Keratinocyte (primary cell): ENCODE measurements around the gene SIRPG. TPM values are rescaled to one million over a fixed set of nuclear protein-coding genes. Genes with fewer than 3 reads are reported as not detected.

Experiments used
- DNase-seq: peaks from one replicate; pipeline ENCODE4 v3.0.0-alpha.2; 2011; ENCODE audit warnings: low read depth, missing footprints, low spot score
- FAIRE-seq: peaks from 2 replicates; lab custom pipeline; 2011; peaks lifted over from hg19 to GRCh38; lab: Jason Lieb, UNC
- H2AFZ ChIP-seq: 2 replicates; pipeline ENCODE4 v1.6.0; 2012; ENCODE audit warnings: low read length, control low read depth, inconsistent platforms; ENCODE audit not compliant: control insufficient read depth
- H3K27ac ChIP-seq: 2 replicates; pipeline ENCODE4 v1.5.1; 2011; ENCODE audit warnings: low read length; ENCODE audit not compliant: control insufficient read depth, insufficient read depth
- H3K27me3 ChIP-seq: 3 replicates; pipeline ENCODE4 v1.6.0; 2011; ENCODE audit warnings: low read length; ENCODE audit not compliant: control insufficient read depth, insufficient read depth; ENCODE audit errors: extremely low read depth
- H3K36me3 ChIP-seq, 2 experiments: 2 replicates in 1 of 2; 3 replicates in 1 of 2; pipeline ENCODE4 v1.5.1; 2011; ENCODE audit warnings: low read length in 2 of 2, mild to moderate bottlenecking in 1 of 2; ENCODE audit not compliant: control insufficient read depth in 2 of 2, insufficient read depth in 2 of 2; ENCODE audit errors: extremely low read depth in 1 of 2
- H3K4me1 ChIP-seq: 3 replicates; pipeline ENCODE4 v1.5.1; 2011; ENCODE audit warnings: low read length; ENCODE audit not compliant: control insufficient read depth, insufficient read depth; ENCODE audit errors: extremely low read depth
- H3K4me2 ChIP-seq: 3 replicates; pipeline ENCODE4 v1.6.0; 2011; ENCODE audit warnings: low read depth, low read length; ENCODE audit not compliant: control insufficient read depth, insufficient read depth; ENCODE audit errors: extremely low read depth
- H3K4me3 ChIP-seq, 3 experiments: fragments of 200-600 bp in 1 of 3; sonication (generic) in 1 of 3; 2 replicates in 2 of 3; 3 replicates in 1 of 3; pipeline ENCODE4 v1.5.1; 2011 to 2016; ENCODE audit warnings: low read length in 3 of 3, mild to moderate bottlenecking in 3 of 3, control low read depth in 2 of 3, inconsistent platforms in 1 of 3, low read depth in 1 of 3, mixed read lengths in 1 of 3, mixed run types in 1 of 3, moderate library complexity in 1 of 3; ENCODE audit not compliant: control insufficient read depth in 2 of 3, insufficient read depth in 2 of 3; ENCODE audit errors: extremely low read depth in 1 of 3
- H3K79me2 ChIP-seq: 2 replicates; pipeline ENCODE4 v1.6.0; 2012; ENCODE audit warnings: low read length; ENCODE audit not compliant: control insufficient read depth, insufficient read depth
- H3K9ac ChIP-seq: 3 replicates; pipeline ENCODE4 v1.6.0; 2011; ENCODE audit warnings: low read length; ENCODE audit not compliant: control insufficient read depth, insufficient read depth; ENCODE audit errors: extremely low read depth
- H3K9me1 ChIP-seq: 3 replicates; pipeline ENCODE4 v1.6.0; 2011; ENCODE audit warnings: low read length; ENCODE audit not compliant: control insufficient read depth, insufficient read depth; ENCODE audit errors: extremely low read depth
- H3K9me3 ChIP-seq: 2 replicates; pipeline ENCODE4 v1.5.1; 2012; ENCODE audit warnings: low read depth, low read length; ENCODE audit not compliant: control insufficient read depth
- H4K20me1 ChIP-seq: 3 replicates; pipeline ENCODE4 v1.6.0; 2011; ENCODE audit warnings: low read length; ENCODE audit not compliant: control insufficient read depth, insufficient read depth; ENCODE audit errors: extremely low read depth
- EZH2 ChIP-seq: IDR thresholded peaks from one replicate; pipeline ENCODE4 v1.6.1; 2012; ENCODE audit warnings: inconsistent platforms, mild to moderate bottlenecking, low read length, moderate library complexity
- dilution Hi-C: fragments of 300-500 bp; cut with MboI; formaldehyde crosslinking; loops from one replicate; pipeline ENCODE4 v1.7.0; 2020; ENCODE audit warnings: low sequenced_read_pairs; ENCODE audit not compliant: extremely low pct_ligation_motif_present
- polyA plus RNA-seq, 5 experiments: library from polyadenylated mRNA; depleted of rRNA in 3 of 5; stranded (reverse) in 3 of 5; stranded (forward) in 1 of 5; unstranded in 1 of 5; fragments of >200 nt; gene quantifications; 1 replicate in 1 of 5; 2 replicates in 3 of 5; 3 replicates in 1 of 5; pipeline versions ENCODE4 v1.2.1 to v1.2.3, GENCODE V29; 2011 to 2012; ENCODE audit warnings: missing spikeins in 2 of 5, low read depth in 1 of 5, low replicate concordance in 1 of 5
- TF ChIP-seq, protein P1 (sequence below), 3 experiments: IDR thresholded peaks in 1 of 3; conservative IDR thresholded peaks in 1 of 3; optimal IDR thresholded peaks in 1 of 3; 2 replicates in 2 of 3; 3 replicates in 1 of 3; pipeline versions ENCODE3 to v1.5.1; 2011; ENCODE audit warnings: low read length in 3 of 3, mild to moderate bottlenecking in 3 of 3, moderate library complexity in 2 of 3, control low read depth in 1 of 3, inconsistent platforms in 1 of 3; ENCODE audit not compliant: insufficient read depth in 2 of 3; ENCODE audit errors: extremely low read depth in 1 of 3

The SIRPG gene
- polyA plus RNA-seq, 1 donor (not counting 4 experiments of a cell fraction or from before 2014, with no cell fraction given) = not detected

DNA sequence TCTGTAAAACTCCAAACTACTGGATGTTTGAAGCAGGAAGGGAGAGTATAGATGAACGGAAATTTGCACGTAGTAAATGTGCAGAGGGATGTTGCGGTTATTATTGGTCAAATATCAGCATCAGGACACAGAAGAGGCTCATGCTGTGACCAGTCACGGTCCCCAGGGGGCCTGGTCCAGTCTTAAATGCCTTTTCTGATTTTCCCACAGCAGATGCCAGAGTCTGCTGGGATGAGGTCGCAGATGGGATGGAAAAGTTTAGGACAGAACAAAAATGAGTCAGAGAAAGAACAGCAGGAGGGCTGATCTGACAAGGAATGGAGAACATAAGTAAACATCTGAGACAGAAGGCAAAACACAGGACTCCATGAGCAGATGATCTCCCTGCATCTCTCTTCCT lies 11.7 kb upstream of the SIRPG start:
- no peaks in the 10 kb centered on the region for H4K20me1 ChIP-seq
- H3K27me3 ChIP-seq = no peaks in the 10 kb centered on the region
- H3K9me1 ChIP-seq = no peaks in the 10 kb centered on the region
- no peak overlapping the region for H2AFZ ChIP-seq
- no peaks in the 10 kb centered on the region for H3K9me3 ChIP-seq
- no peaks in the 10 kb centered on the region for H3K36me3 ChIP-seq
- FAIRE-seq (no peak), DNase-seq (no peak)
- no peak overlapping the region for H3K4me3 ChIP-seq
- TF ChIP-seq, protein P1, sequence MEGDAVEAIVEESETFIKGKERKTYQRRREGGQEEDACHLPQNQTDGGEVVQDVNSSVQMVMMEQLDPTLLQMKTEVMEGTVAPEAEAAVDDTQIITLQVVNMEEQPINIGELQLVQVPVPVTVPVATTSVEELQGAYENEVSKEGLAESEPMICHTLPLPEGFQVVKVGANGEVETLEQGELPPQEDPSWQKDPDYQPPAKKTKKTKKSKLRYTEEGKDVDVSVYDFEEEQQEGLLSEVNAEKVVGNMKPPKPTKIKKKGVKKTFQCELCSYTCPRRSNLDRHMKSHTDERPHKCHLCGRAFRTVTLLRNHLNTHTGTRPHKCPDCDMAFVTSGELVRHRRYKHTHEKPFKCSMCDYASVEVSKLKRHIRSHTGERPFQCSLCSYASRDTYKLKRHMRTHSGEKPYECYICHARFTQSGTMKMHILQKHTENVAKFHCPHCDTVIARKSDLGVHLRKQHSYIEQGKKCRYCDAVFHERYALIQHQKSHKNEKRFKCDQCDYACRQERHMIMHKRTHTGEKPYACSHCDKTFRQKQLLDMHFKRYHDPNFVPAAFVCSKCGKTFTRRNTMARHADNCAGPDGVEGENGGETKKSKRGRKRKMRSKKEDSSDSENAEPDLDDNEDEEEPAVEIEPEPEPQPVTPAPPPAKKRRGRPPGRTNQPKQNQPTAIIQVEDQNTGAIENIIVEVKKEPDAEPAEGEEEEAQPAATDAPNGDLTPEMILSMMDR (optimal IDR thresholded peaks at IDR 0.05 in 1 of 3, IDR thresholded peaks at IDR 0.05 in 1 of 3, conservative IDR thresholded peaks at IDR 0.05 in 1 of 3; ENCODE audit: extremely low read depth in 1 of 3, insufficient read depth in 2 of 3, low read length in 3 of 3) = no peak
- no peak for TF ChIP-seq EZH2
- dilution Hi-C loops = no loop called here
- H3K27ac ChIP-seq = no peak overlapping the region
- H3K4me2 ChIP-seq = no peak overlapping the region
- H3K4me1 ChIP-seq = peaks cover under 1% of the 10 kb centered on the region
- H3K9ac ChIP-seq = no peak overlapping the region
- H3K79me2 ChIP-seq = no peaks in the 10 kb centered on the region

DNA sequence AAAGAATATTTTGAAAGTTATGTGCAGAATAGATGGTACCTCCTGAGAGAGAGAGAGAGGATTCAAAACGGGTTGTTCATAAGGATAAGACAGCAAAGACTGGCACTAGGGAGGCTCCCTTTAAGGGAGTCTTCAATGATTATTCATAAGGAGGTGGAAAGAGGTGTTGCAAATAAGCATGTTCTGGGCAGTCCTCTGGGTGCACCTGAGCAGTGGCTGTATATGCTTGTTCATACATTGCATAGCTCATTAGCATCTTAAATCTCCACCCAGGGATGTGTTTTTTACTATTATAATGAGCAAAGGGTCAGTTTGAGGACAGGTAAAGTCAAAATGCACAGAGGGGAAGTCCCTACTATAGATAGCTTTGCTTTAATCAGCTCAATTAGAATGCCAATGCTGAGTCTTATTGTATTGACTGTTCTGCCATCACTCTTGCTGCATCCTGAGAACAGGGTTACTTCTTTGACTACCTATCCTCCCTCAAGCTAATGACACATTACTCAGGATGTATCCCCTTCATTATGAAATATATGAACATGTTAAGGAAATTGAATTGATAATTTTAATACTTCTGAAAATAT lies 10.0 kb upstream of the SIRPG start:
- Histone ChIP-seq H3K4me3 (no peak overlapping the region), H3K9me3 (no peaks in the 10 kb centered on the region), H3K27me3 (no peaks in the 10 kb centered on the region), H3K27ac (no peak overlapping the region), H3K79me2 (no peaks in the 10 kb centered on the region), H3K4me1 (peaks cover 7% of the 10 kb centered on the region), H3K9me1 (no peaks in the 10 kb centered on the region), H2AFZ (no peak overlapping the region), H3K36me3 (no peaks in the 10 kb centered on the region), H3K9ac (no peak overlapping the region), H3K4me2 (no peak overlapping the region), H4K20me1 (no peaks in the 10 kb centered on the region)
- no peak for FAIRE-seq
- TF ChIP-seq EZH2 = no peak
- TF ChIP-seq, protein P1 (optimal IDR thresholded peaks at IDR 0.05 in 1 of 3, IDR thresholded peaks at IDR 0.05 in 1 of 3, conservative IDR thresholded peaks at IDR 0.05 in 1 of 3; ENCODE audit: extremely low read depth in 1 of 3, insufficient read depth in 2 of 3, low read length in 3 of 3) = no peak
- dilution Hi-C loops = no loop called here
- no peak for DNase-seq
